AG09319 (cell line): Measurements from ENCODE around the gene VAV2.

Source experiments
- DNase-seq: peaks from one replicate; pipeline ENCODE4 v3.0.0-alpha.2; 2010; ENCODE audit warnings: low read depth; ENCODE audit errors: extremely low read depth
- CTCF ChIP-seq: IDR thresholded peaks from 2 replicates; pipeline ENCODE4 v1.5.1; 2011; ENCODE audit warnings: low read depth, mild to moderate bottlenecking, inconsistent platforms, low read length, moderate library complexity

The VAV2 gene

GRCh38 chr9:134002796-134003195 is 10.7 kb upstream of the VAV2 start:
- DNase-seq = no peak
- no peak for TF ChIP-seq CTCF

- no peak for DNase-seq
- no peak for TF ChIP-seq CTCF
Observed at GRCh38 chr9:133999851-134000265, 7.7 kb upstream of the VAV2 start.

GRCh38 chr9:133998915-133999595 is 6.9 kb upstream of the VAV2 start:
- TF ChIP-seq CTCF = no peak
- no peak for DNase-seq

- no peak for TF ChIP-seq CTCF
- DNase-seq = no peak
Observed at GRCh38 chr9:133997584-133997983, 5.5 kb upstream of the VAV2 start.

- no peak for DNase-seq
- no peak for TF ChIP-seq CTCF
Observed at GRCh38 chr9:133996531-133997520, 4.7 kb upstream of the VAV2 start.

GRCh38 chr9:133995012-133995896 is 3.1 kb upstream of the VAV2 start:
- no peak for TF ChIP-seq CTCF
- no peak for DNase-seq
